ENCODE results near the gene BRCA2.

Gene BRCA2

DNA sequence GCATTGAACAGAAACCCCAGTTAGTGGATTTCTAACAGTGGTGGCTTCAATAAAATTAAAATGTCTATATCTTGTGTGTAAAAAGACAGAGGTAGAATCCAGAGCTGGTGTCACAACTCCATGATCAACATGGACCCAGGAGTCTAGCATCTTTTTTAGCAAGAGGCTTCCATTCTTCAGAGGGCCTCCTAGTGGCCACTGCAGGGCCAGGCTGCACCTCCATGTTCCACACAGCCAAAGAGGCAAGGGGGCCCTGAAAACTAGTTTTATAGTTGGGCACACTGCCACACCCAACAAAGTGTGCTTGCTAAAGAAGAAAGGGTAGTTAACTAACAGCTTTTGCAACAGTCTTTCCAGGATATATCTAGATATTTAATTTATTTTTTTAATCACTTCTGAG lies 99.7 kb downstream of the BRCA2 start:
- Histone ChIP-seq H3K79me2 (ENCODE audit: low read length) (no peaks in the 10 kb centered on the region), H3K4me2 (ENCODE audit: low read depth, low read length) (no peak overlapping the region), H3K9me2 (replicated peaks; ENCODE audit: insufficient read depth, low read length) (no peaks in the 10 kb centered on the region), H3K27ac (ENCODE audit: low read length) (no peak overlapping the region), H3F3A (ENCODE audit: insufficient read depth, low read length) (no peaks in the 10 kb centered on the region), H3K27me3 (replicated peaks; ENCODE audit: insufficient read depth, low read length) (no peaks in the 10 kb centered on the region), H3K4me1 (ENCODE audit: low read length) (no peaks in the 10 kb centered on the region), H3K4me3 (ENCODE audit: low read length) (no peak overlapping the region), H2AFZ (ENCODE audit: low read length) (no peak overlapping the region), H4K20me1 (ENCODE audit: insufficient read depth, low read length) (no peaks in the 10 kb centered on the region), H3K9ac (ENCODE audit: low read length) (no peak overlapping the region), H3K36me3 (replicated peaks; ENCODE audit: insufficient read depth, low read length) (no peaks in the 10 kb centered on the region), H3K9me3 (replicated peaks; ENCODE audit: insufficient read depth, low read length) (no peaks in the 10 kb centered on the region)
- TF ChIP-seq, protein P1, sequence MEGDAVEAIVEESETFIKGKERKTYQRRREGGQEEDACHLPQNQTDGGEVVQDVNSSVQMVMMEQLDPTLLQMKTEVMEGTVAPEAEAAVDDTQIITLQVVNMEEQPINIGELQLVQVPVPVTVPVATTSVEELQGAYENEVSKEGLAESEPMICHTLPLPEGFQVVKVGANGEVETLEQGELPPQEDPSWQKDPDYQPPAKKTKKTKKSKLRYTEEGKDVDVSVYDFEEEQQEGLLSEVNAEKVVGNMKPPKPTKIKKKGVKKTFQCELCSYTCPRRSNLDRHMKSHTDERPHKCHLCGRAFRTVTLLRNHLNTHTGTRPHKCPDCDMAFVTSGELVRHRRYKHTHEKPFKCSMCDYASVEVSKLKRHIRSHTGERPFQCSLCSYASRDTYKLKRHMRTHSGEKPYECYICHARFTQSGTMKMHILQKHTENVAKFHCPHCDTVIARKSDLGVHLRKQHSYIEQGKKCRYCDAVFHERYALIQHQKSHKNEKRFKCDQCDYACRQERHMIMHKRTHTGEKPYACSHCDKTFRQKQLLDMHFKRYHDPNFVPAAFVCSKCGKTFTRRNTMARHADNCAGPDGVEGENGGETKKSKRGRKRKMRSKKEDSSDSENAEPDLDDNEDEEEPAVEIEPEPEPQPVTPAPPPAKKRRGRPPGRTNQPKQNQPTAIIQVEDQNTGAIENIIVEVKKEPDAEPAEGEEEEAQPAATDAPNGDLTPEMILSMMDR (IDR thresholded peaks at IDR 0.05; ENCODE audit: low read length), result peak; percentile 42
- TF ChIP-seq EZH2phosphoT487 (IDR thresholded peaks at IDR 0.05; ENCODE audit: low read length), result no peak
- DNase-seq, result no peak

- Histone ChIP-seq H2AFZ (ENCODE audit: low read length) (no peak overlapping the region), H3K4me2 (ENCODE audit: low read depth, low read length) (no peak overlapping the region), H3F3A (ENCODE audit: insufficient read depth, low read length) (no peaks in the 10 kb centered on the region), H3K79me2 (ENCODE audit: low read length) (peaks cover 16% of the 10 kb centered on the region), H3K4me1 (ENCODE audit: low read length) (no peaks in the 10 kb centered on the region), H3K9me2 (replicated peaks; ENCODE audit: insufficient read depth, low read length) (no peaks in the 10 kb centered on the region), H3K4me3 (ENCODE audit: low read length) (no peak overlapping the region), H3K27me3 (replicated peaks; ENCODE audit: insufficient read depth, low read length) (no peaks in the 10 kb centered on the region), H4K20me1 (ENCODE audit: insufficient read depth, low read length) (no peaks in the 10 kb centered on the region), H3K36me3 (replicated peaks; ENCODE audit: insufficient read depth, low read length) (no peaks in the 10 kb centered on the region), H3K27ac (ENCODE audit: low read length) (no peak overlapping the region), H3K9ac (ENCODE audit: low read length) (no peak overlapping the region), H3K9me3 (replicated peaks; ENCODE audit: insufficient read depth, low read length) (no peaks in the 10 kb centered on the region)
- no peak for DNase-seq
- no peak for TF ChIP-seq EZH2 (optimal IDR thresholded peaks at IDR 0.05; ENCODE audit: low read depth, low read length)
- TF ChIP-seq, protein P1 (IDR thresholded peaks at IDR 0.05; ENCODE audit: low read length), result no peak
- TF ChIP-seq EZH2phosphoT487 (IDR thresholded peaks at IDR 0.05; ENCODE audit: low read length), result no peak
Observed at GRCh38 chr13:32417995-32418394, 102.7 kb downstream of the BRCA2 start.

DNA sequence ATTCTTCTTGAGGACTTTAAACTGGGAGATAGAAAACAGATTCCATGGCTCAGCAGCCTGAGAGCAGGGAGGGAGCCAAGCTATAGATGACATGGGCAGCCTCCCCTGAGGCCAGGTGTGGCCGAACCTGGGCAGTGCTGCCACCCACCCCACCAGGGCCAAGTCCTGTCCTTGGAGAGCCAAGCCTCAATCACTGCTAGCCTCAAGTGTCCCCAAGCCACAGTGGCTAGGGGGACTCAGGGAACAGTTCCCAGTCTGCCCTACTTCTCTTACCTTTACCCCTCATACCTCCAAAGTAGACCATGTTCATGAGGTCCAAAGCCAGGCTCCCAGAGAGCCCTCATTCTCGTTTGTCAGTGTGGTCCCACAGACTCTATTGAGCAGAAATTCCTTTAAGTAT lies 104.6 kb downstream of the BRCA2 start:
- H3K27ac ChIP-seq (ENCODE audit: low read length), result no peak overlapping the region
- no peaks in the 10 kb centered on the region for H3K27me3 ChIP-seq (replicated peaks; ENCODE audit: insufficient read depth, low read length)
- H4K20me1 ChIP-seq (ENCODE audit: insufficient read depth, low read length), result no peaks in the 10 kb centered on the region
- H3K9me2 ChIP-seq (replicated peaks; ENCODE audit: insufficient read depth, low read length), result no peaks in the 10 kb centered on the region
- no peak overlapping the region for H3K4me2 ChIP-seq (ENCODE audit: low read depth, low read length)
- peaks cover 34% of the 10 kb centered on the region for H3K79me2 ChIP-seq (ENCODE audit: low read length)
- no peaks in the 10 kb centered on the region for H3F3A ChIP-seq (ENCODE audit: insufficient read depth, low read length)
- H3K36me3 ChIP-seq (replicated peaks; ENCODE audit: insufficient read depth, low read length), result no peaks in the 10 kb centered on the region
- TF ChIP-seq, protein P1 (IDR thresholded peaks at IDR 0.05; ENCODE audit: low read length), result no peak
- no peak for TF ChIP-seq EZH2 (optimal IDR thresholded peaks at IDR 0.05; ENCODE audit: low read depth, low read length)
- no peak for TF ChIP-seq EZH2phosphoT487 (IDR thresholded peaks at IDR 0.05; ENCODE audit: low read length)
- H3K9me3 ChIP-seq (replicated peaks; ENCODE audit: insufficient read depth, low read length), result no peaks in the 10 kb centered on the region
- no peaks in the 10 kb centered on the region for H3K4me1 ChIP-seq (ENCODE audit: low read length)
- H3K4me3 ChIP-seq (ENCODE audit: low read length), result no peak overlapping the region
- H2AFZ ChIP-seq (ENCODE audit: low read length), result no peak overlapping the region
- DNase-seq, result no peak
- H3K9ac ChIP-seq (ENCODE audit: low read length), result no peak overlapping the region
